Neural crest cell (in vitro differentiated cells): ENCODE measurements around the gene CUL2. TPM values are rescaled to one million over a fixed set of nuclear protein-coding genes. Genes with fewer than 3 reads are reported as not detected.

ENCODE experiments used
- DNase-seq: peaks from one replicate; pipeline ENCODE4 v3.0.0; 2021; ENCODE audit warnings: low read depth, mixed read lengths, low spot score
- H3K27ac Mint-ChIP-seq: one replicate; pipeline ENCODE4 v1.8.0; 2021; ENCODE audit warnings: mild to moderate bottlenecking, mixed read lengths; ENCODE audit not compliant: unreplicated experiment
- H3K27me3 Mint-ChIP-seq: 2 replicates; pipeline ENCODE4 v1.8.0; 2021; ENCODE audit warnings: low read depth, mild to moderate bottlenecking, mixed read lengths
- H3K36me3 Mint-ChIP-seq: 2 replicates; pipeline ENCODE4 v1.8.0; 2021; ENCODE audit warnings: low read depth, mild to moderate bottlenecking, mixed read lengths
- H3K4me1 Mint-ChIP-seq: 2 replicates; pipeline ENCODE4 v1.8.0; 2021; ENCODE audit warnings: mixed read lengths
- H3K4me3 Mint-ChIP-seq: one replicate; pipeline ENCODE4 v1.8.0; 2021; ENCODE audit warnings: mild to moderate bottlenecking, mixed read lengths
- H3K9me3 Mint-ChIP-seq: 2 replicates; pipeline ENCODE4 v1.8.0; 2021; ENCODE audit warnings: mixed read lengths
- CTCF ChIP-seq: fragments of 200-600 bp; sonication (generic); conservative IDR thresholded peaks from 2 replicates; pipeline ENCODE4 v1.5.0; 2021; ENCODE audit warnings: antibody characterized with exemption, mild to moderate bottlenecking
- total RNA-seq: library from RNA; stranded (reverse); gene quantifications from 2 replicates; pipeline ENCODE4 v1.2.1, GENCODE V29; 2021

Gene CUL2
- total RNA-seq, 1 donor from 2014 or later: 40.1 TPM

GRCh38 chr10:35124540-35124939 lies 34.4 kb upstream of the CUL2 start:
- H3K27me3 Mint-ChIP-seq: peaks cover 2% of the 10 kb centered on the region
- TF ChIP-seq CTCF: no peak
- no peaks in the 10 kb centered on the region for H3K36me3 Mint-ChIP-seq
- H3K27ac Mint-ChIP-seq: no peak overlapping the region
- H3K4me1 Mint-ChIP-seq: peaks cover 14% of the 10 kb centered on the region
- no peaks in the 10 kb centered on the region for H3K9me3 Mint-ChIP-seq
- no peak for DNase-seq
- peak overlapping the region; percentile 7 for H3K4me3 Mint-ChIP-seq

GRCh38 chr10:35119378-35119777 lies 29.2 kb upstream of the CUL2 start:
- Mint-ChIP-seq H3K27me3 (peaks cover 20% of the 10 kb centered on the region), H3K4me3 (no peak overlapping the region), H3K4me1 (no peaks in the 10 kb centered on the region), H3K36me3 (no peaks in the 10 kb centered on the region), H3K9me3 (no peaks in the 10 kb centered on the region), H3K27ac (no peak overlapping the region)
- no peak for TF ChIP-seq CTCF
- DNase-seq: no peak

- no peaks in the 10 kb centered on the region for H3K9me3 Mint-ChIP-seq
- no peak for TF ChIP-seq CTCF
- no peak overlapping the region for H3K4me3 Mint-ChIP-seq
- peaks cover 7% of the 10 kb centered on the region for H3K27me3 Mint-ChIP-seq
- no peak overlapping the region for H3K27ac Mint-ChIP-seq
- DNase-seq: no peak
- no peaks in the 10 kb centered on the region for H3K36me3 Mint-ChIP-seq
- H3K4me1 Mint-ChIP-seq: no peaks in the 10 kb centered on the region
Measured at GRCh38 chr10:35112571-35112970, 22.4 kb upstream of the CUL2 start.

- no peak for DNase-seq
- TF ChIP-seq CTCF: no peak
- Mint-ChIP-seq H3K4me3 (no peak overlapping the region), H3K9me3 (no peaks in the 10 kb centered on the region), H3K27ac (no peak overlapping the region), H3K27me3 (peaks cover 4% of the 10 kb centered on the region), H3K36me3 (no peaks in the 10 kb centered on the region), H3K4me1 (no peaks in the 10 kb centered on the region)
Measured at GRCh38 chr10:35103882-35104281, 13.7 kb upstream of the CUL2 start.

GRCh38 chr10:35097510-35097909 lies 7.4 kb upstream of the CUL2 start:
- no peak for DNase-seq
- no peaks in the 10 kb centered on the region for H3K4me1 Mint-ChIP-seq
- no peak for TF ChIP-seq CTCF
- H3K36me3 Mint-ChIP-seq: no peaks in the 10 kb centered on the region
- H3K27ac Mint-ChIP-seq: no peak overlapping the region
- H3K27me3 Mint-ChIP-seq: peaks cover 17% of the 10 kb centered on the region
- H3K4me3 Mint-ChIP-seq: no peak overlapping the region
- H3K9me3 Mint-ChIP-seq: no peaks in the 10 kb centered on the region

GRCh38 chr10:35096312-35096711 lies 6.2 kb upstream of the CUL2 start:
- H3K27ac Mint-ChIP-seq: no peak overlapping the region
- no peak for DNase-seq
- TF ChIP-seq CTCF: no peak
- no peak overlapping the region for H3K4me3 Mint-ChIP-seq
- H3K36me3 Mint-ChIP-seq: no peaks in the 10 kb centered on the region
- no peaks in the 10 kb centered on the region for H3K9me3 Mint-ChIP-seq
- H3K27me3 Mint-ChIP-seq: peaks cover 17% of the 10 kb centered on the region
- peaks cover 1% of the 10 kb centered on the region for H3K4me1 Mint-ChIP-seq
